HCT116 (cell line): ENCODE measurements around the gene GPR39. TPM values are rescaled to one million over a fixed set of nuclear protein-coding genes. Genes with fewer than 3 reads are reported as not detected.

Source experiments
- ATAC-seq: fragments of 200-7000 bp; cut with Tn5 transposase; 2 replicates; pipeline ENCODE4 v1.9.1; 2020; ENCODE audit warnings: mild to moderate bottlenecking, moderate library complexity
- BruUV-seq: library from RNA; stranded (reverse); fragments of 400-500 nt; replicated peaks from 2 replicates; lab custom pipeline; 2021; lab: Mats Ljungman, UMichigan
- CTCF ChIA-PET: fragments of 300-600 bp; sonication (Branson Sonifier 250); formaldehyde crosslinking; loops from one replicate; lab custom pipeline; 2021; ENCODE audit warnings: antibody characterized with exemption; lab: Charles Lee
- POLR2A ChIA-PET: fragments of 300-600, 350-600 bp; sonication (Branson Sonifier 250); formaldehyde crosslinking; loops from one replicate; lab custom pipeline; 2021; ENCODE audit warnings: antibody characterized with exemption; lab: Charles Lee
- RAD21 ChIA-PET, 2 experiments: fragments of 300-600 bp; sonication (Branson Sonifier 250); formaldehyde crosslinking; loops; one replicate each; lab custom pipeline; 2023; ENCODE audit warnings: low total read pairs in 2 of 2; ENCODE audit not compliant: uncharacterized antibody in 2 of 2, unreplicated experiment in 2 of 2, low non-redundant PET in 1 of 2; lab: Charles Lee
- DNase-seq: peaks from one replicate; pipeline ENCODE4 v3.0.0-alpha.2; 2010; ENCODE audit warnings: low read depth, low spot score
- H2AFZ ChIP-seq: fragments of 200-600 bp; shearing (Covaris generic), sonication (generic); 2 replicates; pipeline ENCODE4 v1.6.1; 2017; ENCODE audit warnings: low read depth, mixed run types, mixed read lengths, antibody characterized with exemption, low read length; ENCODE audit not compliant: poor library complexity, severe bottlenecking
- H3K27ac ChIP-seq: 2 replicates; pipeline ENCODE4 v1.5.1; 2012; ENCODE audit warnings: low read depth, low read length
- H3K27me3 ChIP-seq: fragments of 200-600 bp; sonication (generic); 2 replicates; pipeline ENCODE4 v1.6.1; 2016; ENCODE audit warnings: mixed run types, low read length, mixed read lengths; ENCODE audit not compliant: insufficient read depth
- H3K36me3 ChIP-seq, 2 experiments: fragments of 200-500 bp in 1 of 2; fragments of 200-600 bp in 1 of 2; sonication (Bioruptor generic) in 1 of 2; sonication (generic) in 1 of 2; 2 replicates each; pipeline versions ENCODE4 v1.5.1 to v1.6.1; 2014 to 2016; ENCODE audit warnings: low read length in 2 of 2, inconsistent platforms in 1 of 2, mixed read lengths in 1 of 2, mixed run types in 1 of 2; ENCODE audit not compliant: insufficient read depth in 2 of 2, control insufficient read depth in 1 of 2
- H3K4me1 ChIP-seq, 2 experiments: fragments of 200-600 bp in 1 of 2; sonication (generic) in 1 of 2; 2 replicates each; pipeline versions ENCODE4 v1.5.1 to v1.6.1; 2012 to 2017; ENCODE audit warnings: low read length in 2 of 2, inconsistent platforms in 1 of 2, mild to moderate bottlenecking in 1 of 2, mixed read lengths in 1 of 2, mixed run types in 1 of 2, moderate library complexity in 1 of 2; ENCODE audit not compliant: insufficient read depth in 2 of 2, control insufficient read depth in 1 of 2
- H3K4me2 ChIP-seq: fragments of 200-600 bp; sonication (generic); 2 replicates; pipeline ENCODE4 v1.6.1; 2017; ENCODE audit warnings: mixed run types, low read length, mixed read lengths
- H3K4me3 ChIP-seq, 2 experiments: fragments of 200-600 bp in 1 of 2; sonication (generic) in 1 of 2; replicated peaks in 1 of 2; 2 replicates each; pipeline ENCODE4 v1.5.1; 2011 to 2016; ENCODE audit warnings: low read length in 2 of 2, control low read depth in 1 of 2, low read depth in 1 of 2, mild to moderate bottlenecking in 1 of 2, mixed read lengths in 1 of 2, mixed run types in 1 of 2
- H3K79me2 ChIP-seq: fragments of 200-600 bp; sonication (generic); 2 replicates; pipeline ENCODE4 v1.6.1; 2017; ENCODE audit warnings: mild to moderate bottlenecking, mixed run types, low read length, moderate library complexity, mixed read lengths; ENCODE audit not compliant: insufficient read depth
- H3K9ac ChIP-seq: fragments of 200-600 bp; sonication (generic); 2 replicates; pipeline ENCODE4 v1.6.1; 2016; ENCODE audit warnings: low read length, mixed read lengths
- H3K9me2 ChIP-seq: fragments of 200-600 bp; sonication (generic), shearing (Covaris generic); 2 replicates; pipeline ENCODE4 v1.6.1; 2017; ENCODE audit warnings: mixed run types, mild to moderate bottlenecking, moderate library complexity; ENCODE audit not compliant: insufficient read depth
- H3K9me3 ChIP-seq, 2 experiments: fragments of 200-500 bp in 1 of 2; fragments of 200-600 bp in 1 of 2; sonication (Bioruptor generic) in 1 of 2; sonication (generic) in 1 of 2; 2 replicates each; pipeline ENCODE4 v1.6.1; 2014 to 2017; ENCODE audit warnings: low read length in 2 of 2, mixed read lengths in 2 of 2, inconsistent platforms in 1 of 2, low read depth in 1 of 2, mild to moderate bottlenecking in 1 of 2, mixed run types in 1 of 2, moderate library complexity in 1 of 2; ENCODE audit not compliant: control insufficient read depth in 1 of 2, insufficient read depth in 1 of 2
- H4K20me1 ChIP-seq: fragments of 200-600 bp; sonication (generic), shearing (Covaris generic); 2 replicates; pipeline ENCODE4 v1.6.1; 2017; ENCODE audit warnings: mixed run types, mild to moderate bottlenecking, moderate library complexity; ENCODE audit not compliant: insufficient read depth
- ATF3 ChIP-seq: IDR thresholded peaks from 2 replicates; pipeline ENCODE4 v1.6.1; 2012
- CBX3 ChIP-seq: IDR thresholded peaks from 2 replicates; pipeline ENCODE4 v1.6.1; 2012; ENCODE audit warnings: low read depth
- CEBPB ChIP-seq: IDR thresholded peaks from 2 replicates; pipeline ENCODE4 v1.6.1; 2012; ENCODE audit warnings: low read depth
- ELF1 ChIP-seq: IDR thresholded peaks from 2 replicates; pipeline ENCODE4 v1.6.1; 2012; ENCODE audit warnings: low read depth, borderline replicate concordance
- EZH2 ChIP-seq: fragments of 200-600 bp; sonication (generic); IDR thresholded peaks from 2 replicates; pipeline ENCODE4 v1.6.1; 2017; ENCODE audit warnings: antibody characterized with exemption, mixed run types
- FOSL1 ChIP-seq: IDR thresholded peaks from 2 replicates; pipeline ENCODE4 v1.6.1; 2012; ENCODE audit warnings: low read depth
- JUND ChIP-seq: IDR thresholded peaks from 2 replicates; pipeline ENCODE4 v1.6.1; 2012
- POLR2A ChIP-seq: IDR thresholded peaks from 2 replicates; pipeline ENCODE4 v1.7.0; 2011; ENCODE audit warnings: borderline replicate concordance; ENCODE audit not compliant: insufficient read depth, insufficient read length; ENCODE audit errors: extremely low read depth
- POLR2AphosphoS5 ChIP-seq: IDR thresholded peaks from 2 replicates; pipeline ENCODE4 v1.6.1; 2011; ENCODE audit warnings: mild to moderate bottlenecking, low read depth, low read length, moderate library complexity
- SP1 ChIP-seq: IDR thresholded peaks from 2 replicates; pipeline ENCODE4 v1.6.1; 2012; ENCODE audit warnings: low read depth
- TCF7L2 ChIP-seq: IDR thresholded peaks from 2 replicates; pipeline ENCODE4 v1.7.0; 2011; ENCODE audit warnings: borderline replicate concordance, inconsistent platforms; ENCODE audit not compliant: insufficient read depth, insufficient read length; ENCODE audit errors: extremely low read depth
- intact Hi-C: fragments of 100-400 bp; cut with micrococcal nuclease; formaldehyde crosslinking; loops from 2 replicates; pipeline ENCODE4 v1.10.0; 2022
- total RNA-seq: library from RNA; stranded (reverse); gene quantifications from one replicate; pipeline ENCODE4 v1.2.1, GENCODE V29; 2021; ENCODE audit not compliant: unreplicated experiment
- TF ChIP-seq, protein P1 (sequence below): IDR thresholded peaks from 2 replicates; pipeline ENCODE4 v1.6.1; 2012; ENCODE audit warnings: low read depth
- TF ChIP-seq, protein P2 (sequence below): IDR thresholded peaks from 2 replicates; pipeline ENCODE4 v1.6.1; 2012

Gene GPR39
- total RNA-seq, 1 experiment from 2014 or later, result 5.1 TPM

- intact Hi-C loops, result no loop called here
- Histone ChIP-seq H3K4me1 (no peaks in the 10 kb centered on the region), H2AFZ (no peak overlapping the region), H3K4me2 (no peak overlapping the region), H3K27me3 (peaks cover 4% of the 10 kb centered on the region; the same call in 1 of the 2 replicates), H3K79me2 (no peaks in the 10 kb centered on the region), H4K20me1 (no peaks in the 10 kb centered on the region), H3K9ac (no peak overlapping the region), H3K4me3 (no peak overlapping the region), H3K36me3 (no peaks in the 10 kb centered on the region), H3K9me2 (no peaks in the 10 kb centered on the region), H3K27ac (no peak overlapping the region), H3K9me3 (no peaks in the 10 kb centered on the region)
- DNase-seq (no peak), ATAC-seq (no peak)
- ChIA-PET POLR2A (no interaction called here), CTCF (no interaction called here), RAD21 (no interaction called here)
- no TSS peak for BruUV-seq
- TF ChIP-seq, protein P1, sequence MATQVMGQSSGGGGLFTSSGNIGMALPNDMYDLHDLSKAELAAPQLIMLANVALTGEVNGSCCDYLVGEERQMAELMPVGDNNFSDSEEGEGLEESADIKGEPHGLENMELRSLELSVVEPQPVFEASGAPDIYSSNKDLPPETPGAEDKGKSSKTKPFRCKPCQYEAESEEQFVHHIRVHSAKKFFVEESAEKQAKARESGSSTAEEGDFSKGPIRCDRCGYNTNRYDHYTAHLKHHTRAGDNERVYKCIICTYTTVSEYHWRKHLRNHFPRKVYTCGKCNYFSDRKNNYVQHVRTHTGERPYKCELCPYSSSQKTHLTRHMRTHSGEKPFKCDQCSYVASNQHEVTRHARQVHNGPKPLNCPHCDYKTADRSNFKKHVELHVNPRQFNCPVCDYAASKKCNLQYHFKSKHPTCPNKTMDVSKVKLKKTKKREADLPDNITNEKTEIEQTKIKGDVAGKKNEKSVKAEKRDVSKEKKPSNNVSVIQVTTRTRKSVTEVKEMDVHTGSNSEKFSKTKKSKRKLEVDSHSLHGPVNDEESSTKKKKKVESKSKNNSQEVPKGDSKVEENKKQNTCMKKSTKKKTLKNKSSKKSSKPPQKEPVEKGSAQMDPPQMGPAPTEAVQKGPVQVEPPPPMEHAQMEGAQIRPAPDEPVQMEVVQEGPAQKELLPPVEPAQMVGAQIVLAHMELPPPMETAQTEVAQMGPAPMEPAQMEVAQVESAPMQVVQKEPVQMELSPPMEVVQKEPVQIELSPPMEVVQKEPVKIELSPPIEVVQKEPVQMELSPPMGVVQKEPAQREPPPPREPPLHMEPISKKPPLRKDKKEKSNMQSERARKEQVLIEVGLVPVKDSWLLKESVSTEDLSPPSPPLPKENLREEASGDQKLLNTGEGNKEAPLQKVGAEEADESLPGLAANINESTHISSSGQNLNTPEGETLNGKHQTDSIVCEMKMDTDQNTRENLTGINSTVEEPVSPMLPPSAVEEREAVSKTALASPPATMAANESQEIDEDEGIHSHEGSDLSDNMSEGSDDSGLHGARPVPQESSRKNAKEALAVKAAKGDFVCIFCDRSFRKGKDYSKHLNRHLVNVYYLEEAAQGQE, result no peak
- TF ChIP-seq, protein P2, sequence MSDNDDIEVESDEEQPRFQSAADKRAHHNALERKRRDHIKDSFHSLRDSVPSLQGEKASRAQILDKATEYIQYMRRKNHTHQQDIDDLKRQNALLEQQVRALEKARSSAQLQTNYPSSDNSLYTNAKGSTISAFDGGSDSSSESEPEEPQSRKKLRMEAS, result no peak
- TF ChIP-seq CBX3 (no peak), FOSL1 (no peak), CEBPB (no peak), EZH2 (no peak), POLR2AphosphoS5 (no peak), POLR2A (no peak), JUND (no peak), ATF3 (no peak), SP1 (no peak), TCF7L2 (no peak), ELF1 (no peak)
Observed at GRCh38 chr2:132640116-132640515, 223.5 kb downstream of the GPR39 start.
